ENCODE measurements around the gene SKI. TPM values are rescaled to one million over a fixed set of nuclear protein-coding genes. Genes with fewer than 3 reads are reported as not detected.
A peak's percentile ranks its signal among the peaks of the same experiment; 100 is the strongest.

SKI gene
- total RNA-seq, 2 donors from 2014 or later = 135 to 138 TPM

GRCh38 chr1:2198571-2198970 lies 29.5 kb upstream of the SKI start:
- Histone ChIP-seq H3K9me3 (no peaks in the 10 kb centered on the region), H3K4me3 (peak overlapping the region; percentile 73), H3K27ac (peak overlapping the region; percentile 73 to 88), H3K27me3 (replicated peaks; ENCODE audit: insufficient read depth) (no peaks in the 10 kb centered on the region), H3K4me1 (ENCODE audit: control insufficient read depth in 1 of 2, low read depth in 2 of 2) (peaks cover 17 to 42% of the 10 kb centered on the region in 2 donors), H3K36me3 (no peaks in the 10 kb centered on the region)
- DNase-seq (ENCODE audit: low spot score) (no peak), ATAC-seq (ENCODE audit: insufficient number of reproducible peaks, low FRiP score, low read depth) (no peak)
- TF ChIP-seq CTCF (IDR thresholded peaks at IDR 0.05) = no peak

DNA sequence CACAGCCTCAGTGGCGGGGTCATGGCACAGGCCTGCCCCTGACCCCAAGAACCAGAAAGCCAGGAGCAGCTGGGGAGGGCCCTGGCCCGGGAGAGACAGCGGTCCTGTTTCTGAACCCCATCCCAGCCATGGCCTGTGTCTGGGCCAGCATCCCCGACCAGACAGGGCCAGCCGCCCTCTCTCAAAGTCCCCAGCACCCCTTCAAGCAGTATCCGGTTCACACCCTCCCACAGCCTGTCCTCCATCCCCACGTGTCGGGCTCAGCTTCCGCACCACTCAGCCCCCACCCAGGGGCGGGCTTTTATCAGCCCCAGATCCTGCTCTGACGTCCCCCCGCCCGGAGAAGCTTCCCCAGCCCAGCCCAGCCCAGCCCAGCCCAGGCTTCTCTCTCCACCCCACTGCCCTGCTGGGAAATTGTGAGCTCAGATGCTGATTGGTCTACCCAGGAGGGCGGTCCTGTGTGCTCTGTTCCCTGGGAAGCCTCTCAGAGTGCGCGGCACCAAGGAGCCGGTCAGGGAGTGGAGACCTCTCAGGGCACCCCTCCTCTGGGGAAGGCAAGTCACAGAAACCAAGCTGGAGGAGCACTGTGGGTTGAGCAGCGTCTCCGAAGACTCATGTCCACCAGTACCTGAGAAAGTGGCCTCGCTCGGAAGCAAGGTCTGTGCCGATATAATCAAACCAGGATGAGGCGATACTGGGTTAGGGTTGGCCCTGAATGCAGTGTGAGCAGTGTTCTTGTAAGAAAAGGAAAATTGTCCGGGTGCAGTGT lies 28.9 kb upstream of the SKI start:
- peak; percentile 73 for ATAC-seq (ENCODE audit: insufficient number of reproducible peaks, low FRiP score, low read depth)
- H3K4me1 ChIP-seq (ENCODE audit: control insufficient read depth in 1 of 2, low read depth in 2 of 2) = peaks cover 17 to 43% of the 10 kb centered on the region in 2 donors
- peak overlapping the region; percentile 73 for H3K4me3 ChIP-seq
- H3K27me3 ChIP-seq (replicated peaks; ENCODE audit: insufficient read depth) = no peaks in the 10 kb centered on the region
- DNase-seq (ENCODE audit: low spot score) = peak; percentile 86
- no peaks in the 10 kb centered on the region for H3K36me3 ChIP-seq
- TF ChIP-seq CTCF (IDR thresholded peaks at IDR 0.05) = no peak
- peak overlapping the region; percentile 73 to 88 for H3K27ac ChIP-seq
- H3K9me3 ChIP-seq = no peaks in the 10 kb centered on the region

DNA sequence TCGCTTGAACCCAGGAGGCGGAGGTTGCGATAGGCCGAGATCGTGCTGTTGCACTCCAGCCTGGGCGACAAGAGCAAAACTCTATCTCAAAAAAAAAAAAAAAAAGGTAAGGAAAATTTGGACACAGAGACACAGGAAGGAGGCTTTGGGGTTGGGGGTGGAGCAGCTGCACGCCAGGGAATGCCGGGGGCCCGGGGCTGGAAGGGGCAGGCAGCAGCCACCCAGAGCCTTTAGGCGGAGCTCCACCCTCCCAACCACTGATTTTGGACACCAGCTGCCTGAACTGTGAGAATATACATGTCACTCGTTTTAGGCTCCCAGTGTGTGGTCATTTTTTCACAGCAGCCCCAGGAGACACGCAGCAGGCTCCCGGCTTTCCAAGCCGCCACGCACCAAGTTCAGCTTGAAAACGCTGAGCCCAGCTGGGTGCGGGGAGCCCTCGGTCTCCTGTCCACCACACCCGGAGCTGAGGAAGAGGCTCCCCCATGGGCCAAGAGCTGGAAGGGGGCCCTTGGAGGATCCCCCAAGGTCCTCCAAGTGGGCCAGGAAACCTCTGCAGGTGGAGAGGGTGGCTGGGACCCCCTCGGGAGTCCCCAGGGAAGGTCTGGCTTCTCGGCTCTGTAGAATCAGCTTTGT lies 27.7 kb upstream of the SKI start:
- DNase-seq (ENCODE audit: low spot score) (no peak), ATAC-seq (ENCODE audit: insufficient number of reproducible peaks, low FRiP score, low read depth) (no peak)
- Histone ChIP-seq H3K27me3 (replicated peaks; ENCODE audit: insufficient read depth) (no peaks in the 10 kb centered on the region), H3K4me1 (ENCODE audit: control insufficient read depth in 1 of 2, low read depth in 2 of 2) (peaks cover 17 to 44% of the 10 kb centered on the region in 2 donors), H3K4me3 (no peak overlapping the region), H3K9me3 (no peaks in the 10 kb centered on the region), H3K36me3 (no peaks in the 10 kb centered on the region), H3K27ac (peak overlapping the region in 1 of 2 donors; percentile 73)
- no peak for TF ChIP-seq CTCF (IDR thresholded peaks at IDR 0.05)

DNA sequence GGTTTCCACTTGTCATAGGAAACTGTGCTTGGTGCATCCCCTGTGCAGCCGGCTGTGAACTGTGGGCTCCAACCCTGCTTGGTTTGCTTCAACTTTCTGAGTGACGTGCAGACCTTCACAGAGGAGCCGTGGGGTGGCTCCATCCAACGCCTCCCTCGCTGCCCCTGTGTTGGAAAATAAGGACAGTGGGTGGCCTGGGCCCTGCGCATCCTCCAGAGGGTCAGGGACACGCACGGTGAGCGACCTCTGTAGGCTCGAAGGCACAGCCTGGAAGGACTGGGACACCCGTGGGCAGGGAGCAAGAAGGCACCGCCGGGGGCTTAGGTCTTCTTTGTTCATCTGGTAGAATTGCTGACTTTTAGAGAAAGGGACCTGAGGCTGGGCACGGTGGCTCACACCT lies 27.1 kb upstream of the SKI start:
- no peak overlapping the region for H3K4me3 ChIP-seq
- H3K27ac ChIP-seq = no peak overlapping the region
- ATAC-seq (ENCODE audit: insufficient number of reproducible peaks, low FRiP score, low read depth) (no peak), DNase-seq (ENCODE audit: low spot score) (no peak)
- no peaks in the 10 kb centered on the region for H3K9me3 ChIP-seq
- no peak for TF ChIP-seq CTCF (IDR thresholded peaks at IDR 0.05)
- no peaks in the 10 kb centered on the region for H3K36me3 ChIP-seq
- no peaks in the 10 kb centered on the region for H3K27me3 ChIP-seq (replicated peaks; ENCODE audit: insufficient read depth)
- peaks cover 21 to 44% of the 10 kb centered on the region in 2 donors for H3K4me1 ChIP-seq (ENCODE audit: control insufficient read depth in 1 of 2, low read depth in 2 of 2)

- Histone ChIP-seq H3K36me3 (no peaks in the 10 kb centered on the region), H3K27me3 (replicated peaks; ENCODE audit: insufficient read depth) (no peaks in the 10 kb centered on the region), H3K9me3 (no peaks in the 10 kb centered on the region), H3K27ac (no peak overlapping the region), H3K4me3 (no peak overlapping the region), H3K4me1 (ENCODE audit: control insufficient read depth in 1 of 2, low read depth in 2 of 2) (peaks cover 30 to 53% of the 10 kb centered on the region in 2 donors)
- TF ChIP-seq CTCF (IDR thresholded peaks at IDR 0.05) = no peak
- DNase-seq (ENCODE audit: low spot score) = no peak
- ATAC-seq (ENCODE audit: insufficient number of reproducible peaks, low FRiP score, low read depth) = no peak
Measured at GRCh38 chr1:2202008-2202575, 26.0 kb upstream of the SKI start.

All from thoracic aorta (tissue), 2 donors.